GM04503 (cell line): Measurements from ENCODE around the gene ZCCHC7.
"Not testable (repeated sequence)": the region's sequence is repeated elsewhere in the genome, so short reads cannot be mapped to it uniquely, and the experiment has no call there.

Source experiments
- DNase-seq: peaks from one replicate; pipeline ENCODE4 v3.0.0-alpha.2; 2012; ENCODE audit warnings: low read depth

The ZCCHC7 gene

GRCh38 chr9:37120843-37121335 is 515 bp downstream of the ZCCHC7 start:
- DNase-seq = peak; percentile 11

DNA sequence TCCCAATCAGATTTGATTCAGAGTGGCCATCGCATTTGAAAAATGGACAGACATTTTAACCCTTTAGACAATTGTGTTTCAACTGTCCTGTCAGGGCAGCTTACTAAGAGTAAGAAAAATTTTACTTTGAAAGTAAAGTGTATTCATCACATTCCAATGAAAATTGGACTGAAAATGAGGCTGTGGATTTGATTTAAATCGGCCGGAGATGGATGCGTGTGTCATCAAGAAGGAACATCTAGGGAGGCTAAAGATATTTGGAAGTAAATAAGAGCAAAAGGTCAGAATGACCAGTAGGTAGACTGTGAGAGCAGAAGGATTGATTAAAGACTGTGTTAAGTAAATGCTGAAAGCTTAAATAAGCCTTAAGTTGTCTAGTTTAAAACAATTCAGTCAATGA is 1.5 kb downstream of the ZCCHC7 start:
- no peak for DNase-seq

GRCh38 chr9:37126214-37126788 is 5.9 kb downstream of the ZCCHC7 start:
- no peak for DNase-seq

- no peak for DNase-seq
Measured at GRCh38 chr9:37127018-37127417, 6.6 kb downstream of the ZCCHC7 start.

DNA sequence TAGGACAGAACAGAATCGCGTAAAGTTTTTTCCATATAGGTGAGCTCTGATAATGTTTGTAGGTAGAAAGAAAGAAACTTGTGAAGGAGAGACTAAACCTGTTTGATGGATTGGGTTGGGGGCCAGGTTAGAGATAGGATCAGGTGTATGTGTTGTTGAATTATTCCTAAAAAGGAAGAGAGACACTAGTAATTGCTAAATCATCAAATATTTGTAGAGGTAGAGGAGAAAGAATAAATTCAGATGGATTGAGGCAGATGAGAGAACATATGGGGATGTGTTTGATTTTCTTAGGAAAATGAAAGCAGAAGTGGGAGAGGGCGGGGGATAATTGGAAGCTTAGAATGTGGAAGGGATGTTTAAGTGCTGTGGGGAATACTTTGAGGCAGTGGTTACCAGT is 7.7 kb downstream of the ZCCHC7 start:
- no peak for DNase-seq

- DNase-seq = no peak
Measured at GRCh38 chr9:37134166-37134565, 13.8 kb downstream of the ZCCHC7 start.

DNA sequence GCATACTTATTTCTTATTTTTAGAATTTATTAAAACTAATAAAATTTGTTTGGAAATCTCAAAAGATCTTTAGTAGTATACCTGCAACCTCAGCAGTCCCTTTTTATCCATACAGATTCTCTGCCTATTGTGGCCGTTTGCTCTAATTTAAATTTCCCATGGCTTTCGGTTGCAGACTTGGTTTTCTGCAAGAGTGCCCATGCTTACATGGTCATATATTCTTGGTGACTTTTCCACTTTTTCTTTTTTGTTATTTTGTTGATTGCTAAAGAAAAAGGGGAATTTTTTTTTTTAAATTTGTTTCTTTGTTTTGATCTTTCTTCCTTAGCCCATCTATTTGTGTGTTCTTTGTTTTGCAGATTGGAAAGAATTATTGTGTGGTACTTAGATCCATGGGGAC is 20.6 kb downstream of the ZCCHC7 start:
- no peak for DNase-seq

- DNase-seq = no peak
Measured at GRCh38 chr9:37144762-37145161, 24.4 kb downstream of the ZCCHC7 start.

DNA sequence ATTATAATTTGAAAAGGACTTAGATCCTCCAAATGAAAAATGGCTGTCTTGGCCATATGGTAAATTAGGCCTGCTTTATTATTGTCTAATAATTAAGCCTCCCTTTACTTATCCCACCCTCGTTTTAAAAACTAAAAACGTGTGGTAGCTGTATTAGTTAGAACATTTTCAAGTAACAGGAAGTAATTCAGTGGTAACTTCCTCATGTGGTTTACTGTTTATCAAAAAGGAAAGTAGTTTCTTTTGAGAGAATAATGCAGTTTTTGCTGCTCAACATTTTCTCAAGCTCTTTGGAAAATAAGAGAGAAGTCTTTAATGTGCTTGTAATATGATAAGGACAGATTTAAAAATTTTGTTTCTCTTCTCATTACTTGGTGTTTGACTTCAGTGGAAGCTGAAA is 26.0 kb downstream of the ZCCHC7 start:
- no peak for DNase-seq

DNA sequence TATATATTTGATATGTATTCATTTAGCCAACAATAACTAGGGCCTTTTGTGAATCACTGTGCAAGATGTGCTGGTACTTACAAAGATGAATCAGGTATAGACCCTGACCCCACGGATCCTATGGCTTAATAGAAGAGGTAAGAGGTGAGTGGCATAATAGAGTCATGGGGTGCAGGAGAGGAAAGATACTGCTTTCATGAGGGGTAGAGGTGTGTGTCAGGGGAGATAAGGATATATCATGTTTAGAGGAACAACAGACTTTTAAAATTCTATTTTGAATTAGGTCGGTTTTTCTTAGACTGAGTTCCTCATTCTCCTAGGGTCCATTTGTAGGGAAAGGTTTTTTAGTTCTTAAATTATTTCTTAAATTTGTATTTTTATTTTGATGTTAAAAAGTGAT is 27.8 kb downstream of the ZCCHC7 start:
- DNase-seq = no peak

DNA sequence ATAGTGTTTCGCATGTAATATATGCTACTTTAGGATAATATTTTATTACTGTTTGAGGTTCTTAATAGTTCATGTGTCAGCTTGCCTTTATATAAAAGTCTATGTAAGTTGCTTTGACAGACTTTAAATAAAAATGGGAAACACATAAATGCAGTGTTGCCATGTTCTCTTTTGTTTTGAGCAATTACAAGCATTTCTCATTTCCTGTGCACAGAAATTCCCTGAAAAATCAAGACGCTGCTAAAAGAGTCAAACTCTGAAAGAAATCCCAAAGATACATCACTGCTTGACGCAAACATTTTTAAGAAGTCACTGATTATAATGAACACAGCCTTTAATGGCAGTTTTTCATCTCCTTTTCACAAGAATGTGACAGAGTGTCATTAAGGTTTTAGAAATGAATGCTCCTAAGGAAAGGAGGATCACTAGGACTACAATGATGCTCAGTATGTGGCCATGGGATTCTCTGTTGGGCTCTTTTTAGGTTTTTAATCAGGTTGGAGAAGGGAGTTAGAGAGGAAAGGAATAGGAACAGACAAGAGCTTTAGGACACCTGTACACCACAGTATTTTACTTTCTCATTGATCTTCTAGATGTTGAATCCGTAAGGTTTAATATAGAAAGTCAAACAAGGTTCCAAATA is 29.4 kb downstream of the ZCCHC7 start:
- DNase-seq = no peak

DNA sequence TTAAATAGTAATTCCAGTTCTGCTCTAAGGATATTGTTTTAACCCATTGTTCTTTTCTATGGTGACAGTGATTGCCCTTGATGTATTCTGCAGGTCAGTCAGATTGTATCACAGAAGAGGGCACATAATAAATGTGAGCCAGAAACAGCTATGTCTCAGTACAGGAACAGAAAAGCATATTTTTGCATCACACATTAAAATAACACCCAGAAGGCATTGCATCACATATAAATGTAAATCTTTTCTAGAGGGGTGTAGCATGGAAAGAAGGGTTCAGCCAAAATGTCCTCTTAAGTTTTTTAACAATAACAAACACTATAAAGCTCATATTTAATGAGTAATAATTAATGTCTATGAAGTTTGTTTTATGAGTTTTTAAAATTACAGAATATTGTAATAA is 30.0 kb downstream of the ZCCHC7 start:
- DNase-seq = no peak

- no peak for DNase-seq
Measured at GRCh38 chr9:37151812-37152211, 31.4 kb downstream of the ZCCHC7 start.

DNA sequence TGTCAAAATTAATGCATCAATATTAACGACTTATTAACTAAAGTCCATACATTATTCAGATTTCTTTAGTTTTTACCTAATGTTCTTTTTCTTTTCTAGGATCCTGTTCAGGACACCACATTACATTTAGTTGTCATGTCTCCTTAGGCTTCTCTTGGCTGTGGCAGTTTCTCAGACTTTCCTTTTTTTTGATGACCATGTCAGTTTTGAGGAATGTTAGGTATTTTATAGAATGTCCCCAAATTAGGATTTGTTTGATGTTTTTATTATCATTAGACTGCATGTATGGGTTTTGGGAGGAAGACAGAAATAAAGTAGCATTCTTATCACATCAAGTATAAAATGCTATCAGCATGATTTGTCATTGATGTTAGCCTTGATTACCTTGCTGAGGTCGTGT is 32.0 kb downstream of the ZCCHC7 start:
- DNase-seq = no peak

GRCh38 chr9:37155601-37156000 is 35.2 kb downstream of the ZCCHC7 start:
- no peak for DNase-seq

- DNase-seq = no peak
Measured at GRCh38 chr9:37156205-37156604, 35.8 kb downstream of the ZCCHC7 start.

DNA sequence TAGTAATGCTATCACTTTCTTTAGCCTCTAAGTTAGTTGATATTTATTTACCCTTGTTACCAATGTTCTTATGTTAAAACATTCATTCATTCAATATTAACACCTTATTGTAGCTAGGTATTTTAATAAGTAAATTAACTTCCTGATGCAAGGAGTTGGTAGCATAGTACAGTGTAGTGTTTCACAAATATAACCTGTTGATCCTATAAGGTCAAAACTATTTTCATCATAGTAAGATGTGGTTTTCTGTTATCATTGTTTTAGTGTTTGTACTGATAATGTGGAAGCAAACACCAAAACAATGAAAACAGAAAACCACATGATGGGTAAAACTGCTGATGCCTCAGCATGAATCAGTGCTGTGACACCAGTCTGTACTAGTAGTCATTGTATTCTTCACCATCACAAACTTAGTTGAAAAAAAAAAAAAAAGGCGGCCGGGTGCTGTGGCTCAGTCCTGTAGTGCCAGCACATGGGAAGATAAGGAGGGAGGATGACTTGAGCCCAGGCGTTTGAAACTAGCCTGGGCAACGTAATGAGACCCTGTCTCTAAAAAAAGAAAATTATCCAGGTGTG is 36.5 kb downstream of the ZCCHC7 start:
- DNase-seq = no peak

DNA sequence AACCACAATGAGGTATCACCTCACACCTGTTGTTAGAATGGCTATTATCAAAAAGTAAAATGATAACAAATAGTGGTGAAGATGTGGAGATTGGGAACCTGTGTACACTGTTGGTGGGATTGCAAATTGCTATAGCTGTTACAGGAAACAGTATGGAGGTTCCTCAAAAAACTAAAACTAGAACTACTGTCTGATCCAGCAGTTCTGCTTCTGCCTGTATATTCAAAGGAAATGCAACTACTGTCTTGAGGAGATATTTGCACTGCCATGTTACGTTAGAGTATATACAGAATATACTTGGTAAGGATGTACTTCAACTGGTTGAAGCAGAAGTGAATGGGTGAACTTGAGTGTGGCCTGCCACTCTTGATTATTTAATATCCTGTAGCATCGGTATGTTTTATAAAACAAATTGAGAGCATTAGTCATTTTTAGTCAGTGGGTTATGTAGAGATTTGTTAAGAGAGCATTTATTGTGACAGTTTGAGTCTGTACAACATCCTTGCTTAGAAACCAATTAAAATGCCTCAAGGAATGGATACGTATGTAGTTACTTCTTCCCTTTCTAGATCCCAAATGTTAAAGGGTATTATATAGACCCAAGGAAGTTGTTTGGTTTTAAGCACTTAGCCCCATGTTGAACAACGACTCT is 37.5 kb downstream of the ZCCHC7 start:
- no peak for DNase-seq

DNA sequence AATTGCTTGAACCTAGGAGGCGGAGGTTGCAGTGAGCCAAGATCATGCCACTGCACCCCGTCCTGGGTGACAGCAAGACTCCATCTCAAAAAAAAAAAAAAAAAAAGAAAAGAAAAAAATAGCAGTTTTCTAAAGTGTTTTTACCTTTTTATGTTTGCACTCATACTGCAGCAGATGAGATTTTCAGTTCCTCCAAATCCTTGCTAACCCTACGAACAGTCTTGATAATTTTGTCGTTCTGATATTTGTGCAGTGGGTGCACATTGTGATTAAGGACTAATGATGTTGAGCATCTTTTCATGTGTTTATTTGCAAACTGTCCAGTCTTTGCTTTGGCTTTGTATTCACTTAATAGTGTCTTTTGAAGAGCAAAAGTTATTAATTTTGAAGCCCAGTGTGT is 42.9 kb downstream of the ZCCHC7 start:
- DNase-seq = no peak

GRCh38 chr9:37164335-37164734 is 44.0 kb downstream of the ZCCHC7 start:
- not testable (repeated sequence) for DNase-seq

DNA sequence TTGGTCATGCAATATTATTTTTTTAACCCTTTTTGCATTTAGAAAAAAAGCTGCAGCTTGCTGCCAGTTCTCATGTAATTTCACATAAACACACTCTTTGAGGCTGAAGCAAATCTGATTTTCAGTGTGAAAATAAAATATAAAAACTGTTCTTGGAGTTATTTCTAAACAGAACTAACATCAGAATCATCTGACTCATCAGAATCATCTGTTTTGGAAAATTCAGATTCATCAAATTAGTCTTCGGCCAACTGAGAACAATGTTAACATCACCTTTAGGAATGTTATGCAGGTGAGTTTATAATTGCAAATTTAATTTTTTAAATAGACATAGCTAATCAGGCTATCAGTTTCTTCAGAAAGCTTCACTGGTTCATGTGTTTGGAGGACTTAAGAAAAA is 45.3 kb downstream of the ZCCHC7 start:
- no peak for DNase-seq

DNA sequence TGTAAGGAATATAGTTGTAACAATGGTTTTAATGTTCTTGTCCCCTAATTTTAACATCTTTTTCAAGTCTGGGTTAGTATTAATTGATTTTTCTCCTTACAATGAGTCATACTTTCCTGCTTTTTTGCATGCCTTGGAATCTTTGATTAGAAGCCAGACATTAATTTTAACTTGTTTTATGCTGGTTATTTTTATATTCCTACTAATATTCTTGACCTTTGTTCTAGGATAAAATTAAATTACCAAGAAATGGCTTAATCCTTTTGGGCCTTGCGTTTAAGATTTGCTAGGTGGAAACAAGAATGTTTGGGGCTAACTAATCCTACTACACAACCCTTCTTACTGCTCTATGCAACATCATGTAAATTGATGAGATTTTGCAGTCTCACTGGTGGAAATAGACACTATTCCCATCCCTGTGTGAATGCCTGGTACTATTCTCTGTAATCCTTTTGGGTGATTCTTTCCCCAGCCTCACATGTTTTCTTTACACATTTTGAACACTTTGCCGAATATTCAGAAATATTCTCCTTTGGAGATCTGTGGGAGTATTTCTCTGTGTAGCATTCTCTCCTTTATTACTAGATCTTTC is 47.2 kb downstream of the ZCCHC7 start:
- no peak for DNase-seq

GRCh38 chr9:37172557-37172956 is 52.2 kb downstream of the ZCCHC7 start:
- DNase-seq = no peak
